HEK293 (cell line): ENCODE data around the gene NKG7.
A peak's percentile ranks its signal among the peaks of the same experiment; 100 is the strongest.

ENCODE experiments used
- BCL6B ChIP-seq: fragments of 450-650 bp; formaldehyde crosslinking; IDR thresholded peaks from 2 replicates; pipeline ENCODE4 v1.5.1; 2017; ENCODE audit warnings: missing biosample characterization, missing genetic modification characterization
- HOXD13 ChIP-seq: sonication (generic); formaldehyde crosslinking; IDR thresholded peaks from 2 replicates; pipeline ENCODE4 v1.8.0; 2022; ENCODE audit warnings: missing genetic modification reagents, borderline replicate concordance
- SP2 ChIP-seq: fragments of 450-650 bp; formaldehyde crosslinking; IDR thresholded peaks from 2 replicates; pipeline ENCODE4 v1.5.1; 2016; ENCODE audit warnings: missing biosample characterization, missing genetic modification characterization
- ZBTB11 ChIP-seq: fragments of 450-650 bp; formaldehyde crosslinking; conservative IDR thresholded peaks from 2 replicates; pipeline ENCODE4 v1.5.1; 2016; ENCODE audit warnings: low read depth, missing biosample characterization, missing genetic modification characterization
- ZNF133 ChIP-seq: fragments of 450-650 bp; formaldehyde crosslinking; IDR thresholded peaks from 2 replicates; pipeline ENCODE4 v1.5.1; 2016; ENCODE audit warnings: missing biosample characterization, missing genetic modification characterization
- ZNF398 ChIP-seq: fragments of 450-650 bp; formaldehyde crosslinking; IDR thresholded peaks from 2 replicates; pipeline ENCODE4 v1.5.1; 2017; ENCODE audit warnings: missing biosample characterization, missing genetic modification characterization
- ZNF626 ChIP-seq: fragments of 450-650 bp; sonication (Bioruptor Pico); formaldehyde crosslinking; IDR thresholded peaks from 2 replicates; pipeline ENCODE4 v1.5.1; 2018; ENCODE audit warnings: missing biosample characterization, missing genetic modification characterization, inconsistent platforms
- ZNF843 ChIP-seq: fragments of 450-650 bp; formaldehyde crosslinking; IDR thresholded peaks from 2 replicates; pipeline ENCODE4 v1.5.1; 2016; ENCODE audit warnings: missing biosample characterization, missing genetic modification characterization
- ZSCAN5A ChIP-seq: fragments of 450-650 bp; formaldehyde crosslinking; IDR thresholded peaks from 2 replicates; pipeline ENCODE4 v1.5.1; 2016; ENCODE audit warnings: missing biosample characterization, missing genetic modification characterization
- TF ChIP-seq, protein P1 (sequence below): fragments of 450-650 bp; formaldehyde crosslinking; IDR thresholded peaks from 2 replicates; pipeline ENCODE4 v1.5.1; 2016; ENCODE audit warnings: missing biosample characterization, missing genetic modification characterization, borderline replicate concordance
- TF ChIP-seq, protein P2 (sequence below): fragments of 450-650 bp; formaldehyde crosslinking; IDR thresholded peaks from 2 replicates; pipeline ENCODE4 v1.5.1; 2016; ENCODE audit warnings: missing biosample characterization, missing genetic modification characterization

NKG7 gene

GRCh38 chr19:51367565-51368365, 4.7 kb downstream of the NKG7 start (continued):
- peak; percentile 57 for TF ChIP-seq ZBTB11 (tag by site-specific recombination)
- peak; percentile 63 for TF ChIP-seq ZNF398
- TF ChIP-seq, protein P1, sequence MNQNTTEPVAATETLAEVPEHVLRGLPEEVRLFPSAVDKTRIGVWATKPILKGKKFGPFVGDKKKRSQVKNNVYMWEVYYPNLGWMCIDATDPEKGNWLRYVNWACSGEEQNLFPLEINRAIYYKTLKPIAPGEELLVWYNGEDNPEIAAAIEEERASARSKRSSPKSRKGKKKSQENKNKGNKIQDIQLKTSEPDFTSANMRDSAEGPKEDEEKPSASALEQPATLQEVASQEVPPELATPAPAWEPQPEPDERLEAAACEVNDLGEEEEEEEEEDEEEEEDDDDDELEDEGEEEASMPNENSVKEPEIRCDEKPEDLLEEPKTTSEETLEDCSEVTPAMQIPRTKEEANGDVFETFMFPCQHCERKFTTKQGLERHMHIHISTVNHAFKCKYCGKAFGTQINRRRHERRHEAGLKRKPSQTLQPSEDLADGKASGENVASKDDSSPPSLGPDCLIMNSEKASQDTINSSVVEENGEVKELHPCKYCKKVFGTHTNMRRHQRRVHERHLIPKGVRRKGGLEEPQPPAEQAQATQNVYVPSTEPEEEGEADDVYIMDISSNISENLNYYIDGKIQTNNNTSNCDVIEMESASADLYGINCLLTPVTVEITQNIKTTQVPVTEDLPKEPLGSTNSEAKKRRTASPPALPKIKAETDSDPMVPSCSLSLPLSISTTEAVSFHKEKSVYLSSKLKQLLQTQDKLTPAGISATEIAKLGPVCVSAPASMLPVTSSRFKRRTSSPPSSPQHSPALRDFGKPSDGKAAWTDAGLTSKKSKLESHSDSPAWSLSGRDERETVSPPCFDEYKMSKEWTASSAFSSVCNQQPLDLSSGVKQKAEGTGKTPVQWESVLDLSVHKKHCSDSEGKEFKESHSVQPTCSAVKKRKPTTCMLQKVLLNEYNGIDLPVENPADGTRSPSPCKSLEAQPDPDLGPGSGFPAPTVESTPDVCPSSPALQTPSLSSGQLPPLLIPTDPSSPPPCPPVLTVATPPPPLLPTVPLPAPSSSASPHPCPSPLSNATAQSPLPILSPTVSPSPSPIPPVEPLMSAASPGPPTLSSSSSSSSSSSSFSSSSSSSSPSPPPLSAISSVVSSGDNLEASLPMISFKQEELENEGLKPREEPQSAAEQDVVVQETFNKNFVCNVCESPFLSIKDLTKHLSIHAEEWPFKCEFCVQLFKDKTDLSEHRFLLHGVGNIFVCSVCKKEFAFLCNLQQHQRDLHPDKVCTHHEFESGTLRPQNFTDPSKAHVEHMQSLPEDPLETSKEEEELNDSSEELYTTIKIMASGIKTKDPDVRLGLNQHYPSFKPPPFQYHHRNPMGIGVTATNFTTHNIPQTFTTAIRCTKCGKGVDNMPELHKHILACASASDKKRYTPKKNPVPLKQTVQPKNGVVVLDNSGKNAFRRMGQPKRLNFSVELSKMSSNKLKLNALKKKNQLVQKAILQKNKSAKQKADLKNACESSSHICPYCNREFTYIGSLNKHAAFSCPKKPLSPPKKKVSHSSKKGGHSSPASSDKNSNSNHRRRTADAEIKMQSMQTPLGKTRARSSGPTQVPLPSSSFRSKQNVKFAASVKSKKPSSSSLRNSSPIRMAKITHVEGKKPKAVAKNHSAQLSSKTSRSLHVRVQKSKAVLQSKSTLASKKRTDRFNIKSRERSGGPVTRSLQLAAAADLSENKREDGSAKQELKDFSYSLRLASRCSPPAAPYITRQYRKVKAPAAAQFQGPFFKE (tag by site-specific recombination), result no peak
- TF ChIP-seq ZNF626 (tag by site-specific recombination), result no peak
- TF ChIP-seq SP2 (tag by site-specific recombination), result peak; percentile 97
- no peak for TF ChIP-seq ZNF133 (tag by site-specific recombination)
- no peak for TF ChIP-seq BCL6B (tag by site-specific recombination)
- TF ChIP-seq ZNF843 (tag by site-specific recombination), result peak; percentile 66; the same call in 1 of the 2 replicates
- TF ChIP-seq, protein P2, sequence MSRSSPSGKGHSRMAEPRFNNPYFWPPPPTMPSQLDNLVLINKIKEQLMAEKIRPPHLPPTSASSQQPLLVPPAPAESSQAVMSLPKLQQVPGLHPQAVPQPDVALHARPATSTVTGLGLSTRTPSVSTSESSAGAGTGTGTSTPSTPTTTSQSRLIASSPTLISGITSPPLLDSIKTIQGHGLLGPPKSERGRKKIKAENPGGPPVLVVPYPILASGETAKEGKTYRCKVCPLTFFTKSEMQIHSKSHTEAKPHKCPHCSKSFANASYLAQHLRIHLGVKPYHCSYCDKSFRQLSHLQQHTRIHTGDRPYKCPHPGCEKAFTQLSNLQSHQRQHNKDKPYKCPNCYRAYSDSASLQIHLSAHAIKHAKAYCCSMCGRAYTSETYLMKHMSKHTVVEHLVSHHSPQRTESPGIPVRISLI (tag by site-specific recombination), result no peak
- 0 out of 2 replicates have a peak, but pooled peaks have one; percentile 44 for TF ChIP-seq ZSCAN5A
- no peak for TF ChIP-seq HOXD13
- TF ChIP-seq, all 188 proteins: peak for 47
